DMS153 (cell line): ENCODE data around the gene SLC38A3.
"Not testable (repeated sequence)": the region's sequence is repeated elsewhere in the genome, so short reads cannot be mapped to it uniquely, and the experiment has no call there.

Experiments
- DNase-seq: peaks from one replicate; lab custom pipeline; 2025; lab: John Stamatoyannopoulos, UW

Gene SLC38A3

DNA sequence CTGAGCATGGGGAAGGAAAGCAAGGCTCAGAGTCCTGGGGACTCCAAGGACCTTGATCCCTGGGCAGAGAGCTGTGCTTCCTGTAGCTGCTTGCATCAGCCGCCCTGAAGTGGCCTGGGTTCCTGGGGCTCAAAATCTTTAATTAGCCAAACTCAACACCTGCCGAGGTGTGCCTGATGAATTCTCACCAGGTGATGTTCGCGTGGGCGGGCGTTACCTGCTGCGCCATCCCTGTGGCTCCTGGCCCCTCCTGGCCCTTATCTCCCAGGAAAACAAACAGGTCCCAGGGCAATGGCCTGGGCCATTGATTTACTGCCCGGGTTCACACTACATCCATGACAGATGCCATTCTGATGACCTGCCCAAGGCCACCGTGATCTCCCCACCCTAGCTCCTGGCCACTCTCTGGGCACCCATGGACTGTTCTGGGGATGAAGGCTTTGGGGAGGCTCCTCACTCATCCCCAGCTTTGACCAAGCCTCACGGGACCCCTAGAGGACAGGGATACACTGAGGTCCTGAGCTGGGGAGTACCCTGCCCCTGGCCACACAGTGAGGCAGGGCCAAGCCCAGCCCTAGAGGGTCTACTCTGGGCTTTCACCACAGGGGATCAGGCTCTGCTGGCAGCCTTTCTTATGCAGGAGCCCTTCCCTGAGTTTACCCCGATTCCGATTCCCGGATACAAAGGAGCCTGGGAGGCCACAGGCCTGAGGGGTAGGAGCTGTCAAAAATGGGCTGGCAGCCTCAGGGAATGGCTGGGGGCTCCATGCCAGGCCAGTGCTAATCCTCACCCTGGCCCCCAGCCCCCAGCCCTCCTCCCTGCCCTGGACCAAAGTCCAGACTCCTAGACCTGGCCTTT lies 5.7 kb downstream of the SLC38A3 start:
- DNase-seq = no peak

DNA sequence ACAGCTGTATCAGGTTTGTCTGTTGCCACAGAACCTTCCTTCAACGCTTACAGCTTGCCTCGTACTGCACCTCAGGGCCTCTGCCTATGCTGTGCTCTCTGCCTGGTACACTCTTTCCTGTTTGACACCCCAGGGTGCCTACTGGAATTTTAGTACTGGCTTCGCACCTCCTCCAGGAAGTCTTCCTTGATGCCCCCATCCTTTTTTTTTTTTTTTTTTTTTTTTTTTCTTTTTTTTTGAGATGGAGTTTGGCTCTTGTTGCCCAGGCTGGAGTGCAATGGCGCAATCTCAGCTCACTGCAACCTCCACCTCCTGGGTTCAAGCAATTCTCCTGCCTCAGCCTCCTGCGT lies 6.3 kb downstream of the SLC38A3 start:
- DNase-seq = not testable (repeated sequence)

DNA sequence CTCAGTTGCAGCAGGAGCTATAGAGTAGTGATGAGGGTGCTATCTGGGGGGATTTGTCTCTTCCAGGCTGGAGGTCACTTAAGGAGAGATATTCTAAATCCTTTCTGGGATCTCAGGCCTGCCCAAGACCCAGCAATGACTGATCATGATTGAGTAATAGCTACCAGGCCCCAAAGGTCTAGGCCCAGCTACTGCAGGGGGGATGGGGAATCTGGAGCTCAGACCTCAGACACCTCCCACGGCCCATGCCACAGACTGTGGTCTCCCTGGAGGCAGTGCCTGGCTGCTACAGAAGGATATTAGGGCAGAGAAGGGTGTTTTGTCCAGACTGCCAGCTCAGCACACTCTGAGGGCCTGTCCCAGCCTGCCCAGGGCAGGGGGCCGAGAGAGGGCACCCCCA lies 6.9 kb downstream of the SLC38A3 start:
- DNase-seq = no peak

DNA sequence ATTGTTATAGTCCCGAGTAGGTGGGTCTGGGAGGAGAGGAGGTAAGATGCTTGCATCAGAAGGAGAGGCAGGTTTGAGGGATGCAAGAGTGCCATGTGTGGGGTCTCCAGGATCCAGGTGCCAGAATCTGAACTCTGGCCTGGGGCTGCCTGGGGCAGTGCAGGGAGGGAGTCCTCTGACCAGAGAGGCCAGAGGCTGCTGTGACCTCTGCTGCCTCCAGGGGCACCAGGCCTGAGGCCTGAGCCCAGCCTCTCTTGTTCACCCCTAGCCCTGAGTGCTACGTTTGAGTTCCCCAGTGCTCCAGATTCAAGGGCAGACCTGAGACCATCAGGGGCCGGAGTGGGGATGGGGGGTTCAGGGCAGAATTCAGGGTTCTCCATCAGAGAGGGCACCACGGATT lies 7.4 kb downstream of the SLC38A3 start:
- no peak for DNase-seq

DNA sequence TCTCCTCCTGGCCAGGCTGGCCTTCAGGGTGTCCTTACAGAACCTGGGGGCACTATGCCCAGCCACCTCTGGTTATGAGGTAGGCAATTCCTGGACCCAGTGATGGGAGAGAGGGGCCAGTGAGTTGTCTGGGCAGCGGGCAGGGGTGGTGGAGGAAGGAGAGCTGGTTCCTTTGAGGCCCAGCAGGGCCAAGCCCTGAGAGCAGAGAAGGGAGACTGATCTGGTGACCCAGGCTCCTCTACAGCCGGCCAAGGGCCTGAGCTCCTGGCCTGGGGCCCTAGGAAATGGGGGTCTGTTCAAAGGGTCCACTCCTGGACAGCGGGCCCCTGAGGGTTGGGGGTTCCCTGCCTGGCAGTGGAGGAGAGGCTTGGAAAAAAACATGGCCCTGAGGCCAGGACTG lies 7.9 kb downstream of the SLC38A3 start:
- DNase-seq = no peak

DNA sequence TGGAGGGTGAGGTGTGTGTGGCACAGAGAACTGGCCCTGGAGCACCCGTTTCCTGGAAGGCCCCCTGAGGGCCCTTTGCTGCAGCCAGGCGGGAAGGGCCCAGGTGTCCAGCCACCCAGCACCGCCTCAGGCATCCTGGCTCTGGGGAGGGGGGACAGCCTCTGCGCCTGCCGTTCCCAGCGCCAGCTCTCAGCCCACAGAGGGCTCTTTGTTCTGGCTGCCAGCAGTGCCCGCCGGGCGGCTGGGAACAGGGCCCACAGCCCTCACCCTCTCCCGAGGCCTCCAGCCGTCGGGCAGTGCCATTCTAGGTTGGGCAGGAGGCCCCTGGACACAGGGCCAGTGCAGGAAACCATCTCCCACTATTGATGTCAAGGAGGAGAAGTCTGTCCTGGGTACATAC lies 8.3 kb downstream of the SLC38A3 start:
- no peak for DNase-seq

DNA sequence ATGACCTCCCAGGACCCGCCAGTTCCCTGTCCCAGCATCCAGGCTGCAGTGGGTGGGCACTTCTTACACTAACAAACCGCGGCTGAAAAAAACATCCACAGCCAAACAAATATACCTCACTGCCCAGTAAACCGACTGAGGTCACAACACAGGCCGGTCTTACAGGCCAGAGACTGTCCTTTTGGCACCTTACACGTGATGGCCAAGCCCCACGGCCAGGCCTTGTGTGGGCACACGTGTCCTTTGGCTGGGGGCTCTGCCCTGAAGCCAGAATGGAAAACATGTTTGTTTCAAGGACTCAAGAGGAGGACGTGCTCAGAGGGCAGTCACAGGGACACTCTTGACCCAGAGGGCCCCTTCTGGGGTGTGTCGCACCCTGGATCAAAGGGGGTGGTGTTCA lies 9.8 kb downstream of the SLC38A3 start:
- DNase-seq = no peak

DNA sequence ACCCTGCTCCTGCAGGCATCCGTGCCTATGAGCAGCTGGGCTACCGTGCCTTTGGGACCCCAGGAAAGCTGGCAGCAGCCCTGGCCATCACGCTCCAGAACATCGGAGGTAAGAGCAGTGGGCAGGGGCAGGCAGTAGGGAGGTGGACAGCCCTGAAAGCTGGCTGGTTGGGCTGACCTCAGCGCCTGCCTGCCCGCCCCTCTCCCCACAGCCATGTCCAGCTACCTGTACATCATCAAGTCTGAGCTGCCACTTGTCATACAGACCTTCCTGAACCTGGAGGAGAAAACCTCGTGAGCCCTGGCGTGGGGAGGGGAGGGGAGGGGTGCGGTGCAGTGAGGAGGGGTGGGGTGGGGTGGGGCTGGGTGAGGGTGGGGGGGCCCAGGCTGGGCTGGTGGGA lies 10.5 kb downstream of the SLC38A3 start:
- DNase-seq = no peak

DNA sequence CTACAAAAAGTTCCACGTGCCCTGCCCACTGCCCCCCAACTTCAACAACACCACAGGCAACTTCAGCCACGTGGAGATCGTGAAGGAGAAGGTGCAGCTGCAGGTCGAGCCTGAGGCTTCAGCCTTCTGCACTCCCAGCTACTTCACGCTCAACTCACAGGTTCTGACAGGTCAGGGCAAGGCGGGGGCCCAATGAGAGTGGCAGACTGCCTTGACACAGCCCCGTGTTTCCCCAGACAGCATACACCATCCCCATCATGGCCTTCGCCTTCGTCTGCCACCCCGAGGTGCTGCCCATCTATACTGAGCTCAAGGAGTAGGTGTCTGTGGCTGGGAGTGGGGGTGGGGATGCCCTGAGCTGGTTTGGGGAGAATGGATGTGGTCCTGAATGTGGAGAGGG lies 12.6 kb downstream of the SLC38A3 start:
- no peak for DNase-seq

DNA sequence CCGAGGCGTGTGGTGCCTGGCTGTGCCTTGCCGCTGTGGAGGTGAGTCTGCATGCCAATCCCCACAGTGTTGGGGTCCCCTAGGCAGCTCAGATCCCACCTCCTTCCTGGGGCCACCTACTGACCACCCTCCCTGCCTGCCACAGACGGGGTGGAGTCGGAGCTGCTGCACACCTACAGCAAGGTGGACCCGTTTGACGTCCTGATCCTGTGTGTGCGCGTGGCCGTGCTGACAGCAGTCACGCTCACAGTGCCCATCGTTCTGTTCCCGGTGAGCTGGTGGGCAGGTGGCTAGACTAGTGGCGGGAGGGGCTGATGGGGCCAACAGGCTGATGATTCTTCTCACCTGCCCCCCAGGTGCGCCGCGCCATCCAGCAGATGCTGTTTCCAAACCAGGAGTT lies 13.4 kb downstream of the SLC38A3 start:
- no peak for DNase-seq

DNA sequence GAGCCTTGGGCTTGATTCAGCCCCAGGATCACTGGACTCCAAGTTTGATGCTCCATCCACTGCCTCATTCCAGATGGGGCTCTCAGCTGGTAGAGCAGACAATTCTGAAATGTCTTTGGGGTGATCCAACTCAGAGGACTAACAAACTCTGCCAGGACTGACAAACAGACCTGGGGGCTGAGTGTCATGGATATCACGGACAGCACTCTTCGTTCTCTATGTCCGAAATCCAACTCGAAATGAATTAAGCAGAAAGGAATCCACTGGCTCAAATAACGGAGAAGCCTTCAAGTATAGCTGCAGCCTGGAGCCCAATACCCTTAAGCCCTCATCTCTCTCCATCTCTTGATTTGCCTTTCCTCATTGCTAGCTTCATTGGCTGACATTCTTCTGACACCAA lies 14.2 kb downstream of the SLC38A3 start:
- no peak for DNase-seq

DNA sequence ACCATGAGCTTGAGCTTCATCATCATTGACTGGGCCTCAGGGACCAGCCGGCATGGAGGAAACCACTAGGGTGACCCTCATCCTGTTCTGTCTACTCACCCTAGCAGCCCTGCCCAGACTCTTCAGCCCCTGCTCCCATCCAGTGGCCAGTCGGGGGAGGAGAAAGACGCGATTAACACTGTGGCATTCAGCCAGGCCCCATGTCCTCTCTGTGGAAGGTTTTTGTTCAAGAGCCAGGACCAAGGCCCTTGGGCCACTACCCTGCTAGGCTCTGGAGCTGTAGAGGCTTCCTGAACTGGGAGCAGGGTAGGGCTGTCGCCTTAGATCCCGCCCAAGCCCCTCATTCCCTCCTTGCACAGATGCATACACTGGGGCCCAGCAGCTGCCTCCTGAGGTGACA lies 15.0 kb downstream of the SLC38A3 start:
- no peak for DNase-seq

DNA sequence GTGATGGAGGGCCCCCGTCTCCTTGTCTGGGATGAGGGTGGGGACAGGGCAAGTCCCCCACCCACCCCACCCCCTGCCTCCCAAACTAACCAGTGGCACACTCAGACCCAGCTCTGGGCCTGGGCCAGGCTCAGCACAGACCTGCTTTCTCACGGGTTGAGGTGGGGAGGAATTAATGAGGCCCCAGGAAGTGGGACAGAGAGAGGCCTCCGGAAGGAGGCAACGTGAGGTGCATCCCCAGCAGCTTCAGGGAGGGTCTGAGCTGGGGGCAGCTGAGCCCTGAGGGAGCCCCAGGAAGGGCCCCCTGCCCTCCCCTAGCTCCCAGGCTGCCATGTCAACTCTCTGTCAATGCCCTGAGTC lies 16.0 kb downstream of the SLC38A3 start:
- DNase-seq = no peak

DNA sequence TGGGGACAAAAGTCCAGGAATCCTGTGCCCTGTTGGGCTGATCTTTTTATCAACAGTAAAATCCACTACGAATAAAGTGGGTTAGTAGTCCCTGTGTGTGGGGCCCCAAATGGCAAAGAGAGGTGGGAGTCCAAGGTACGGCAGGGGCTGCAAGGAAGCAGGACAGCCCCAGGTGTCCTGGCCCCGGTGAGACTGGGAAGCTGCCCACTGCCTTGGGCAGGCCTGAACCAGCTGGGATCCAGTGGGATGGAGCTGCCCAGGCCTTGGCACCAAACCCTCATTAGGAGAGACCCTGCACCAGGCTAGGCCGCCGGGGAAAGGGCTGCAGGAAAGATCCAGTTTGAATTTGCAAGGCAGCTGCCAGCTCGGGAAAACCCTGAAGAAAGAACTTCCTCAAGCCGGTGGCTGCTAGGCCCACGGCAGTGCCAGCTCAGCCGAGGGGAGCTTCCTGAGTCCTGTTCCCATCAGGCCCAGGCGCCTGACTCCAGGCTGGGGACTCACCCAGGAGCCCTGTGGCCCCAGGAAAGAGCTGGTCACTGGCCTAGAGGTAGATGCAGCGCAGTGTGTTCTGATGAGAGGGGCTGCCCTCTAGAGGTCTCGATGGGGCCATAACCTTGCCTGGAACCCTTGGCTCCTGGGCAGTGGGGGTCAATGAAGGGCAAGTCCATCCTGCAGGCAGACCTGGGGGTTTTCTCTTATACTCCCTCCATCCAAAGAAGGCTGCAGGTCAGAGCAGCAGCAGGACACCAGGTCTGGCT lies 16.5 kb downstream of the SLC38A3 start:
- no peak for DNase-seq

DNA sequence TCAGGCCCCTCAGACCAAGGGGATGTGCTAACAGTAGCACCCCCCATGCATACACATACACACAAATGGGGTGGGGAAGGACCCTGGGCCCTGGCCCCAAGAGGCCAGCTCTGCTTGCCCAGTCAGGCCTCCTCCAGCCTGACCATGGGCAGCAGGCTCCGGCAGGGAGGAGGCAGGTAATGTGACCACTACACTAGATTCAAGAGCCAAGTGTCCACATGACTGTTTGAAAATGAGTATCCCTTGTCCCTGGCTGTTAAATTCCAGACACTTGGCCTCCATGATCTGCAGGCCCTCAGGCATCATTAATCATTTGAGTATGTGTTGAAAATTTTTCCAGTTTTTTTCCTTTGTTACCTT lies 17.1 kb downstream of the SLC38A3 start:
- DNase-seq = no peak

DNA sequence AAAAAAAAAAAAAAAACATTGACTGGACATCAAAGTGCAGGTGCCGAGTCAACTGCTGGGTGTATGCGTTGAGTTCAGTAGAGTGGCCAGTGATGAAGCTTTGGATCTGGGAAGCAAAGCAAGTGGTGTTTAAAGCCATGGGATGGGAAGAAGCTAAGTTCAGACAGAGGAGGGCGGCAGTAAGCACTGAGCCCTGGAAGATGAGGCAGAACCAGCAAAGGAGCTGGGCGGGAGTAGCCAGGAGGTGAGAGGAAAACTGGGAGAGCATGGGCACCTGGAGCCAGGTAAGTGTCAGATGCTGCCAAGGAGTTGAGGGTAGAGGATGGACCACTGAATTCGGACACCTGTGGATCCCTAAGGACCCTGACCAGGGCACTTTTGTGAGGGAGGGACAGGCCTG lies 19.6 kb downstream of the SLC38A3 start:
- no peak for DNase-seq

DNA sequence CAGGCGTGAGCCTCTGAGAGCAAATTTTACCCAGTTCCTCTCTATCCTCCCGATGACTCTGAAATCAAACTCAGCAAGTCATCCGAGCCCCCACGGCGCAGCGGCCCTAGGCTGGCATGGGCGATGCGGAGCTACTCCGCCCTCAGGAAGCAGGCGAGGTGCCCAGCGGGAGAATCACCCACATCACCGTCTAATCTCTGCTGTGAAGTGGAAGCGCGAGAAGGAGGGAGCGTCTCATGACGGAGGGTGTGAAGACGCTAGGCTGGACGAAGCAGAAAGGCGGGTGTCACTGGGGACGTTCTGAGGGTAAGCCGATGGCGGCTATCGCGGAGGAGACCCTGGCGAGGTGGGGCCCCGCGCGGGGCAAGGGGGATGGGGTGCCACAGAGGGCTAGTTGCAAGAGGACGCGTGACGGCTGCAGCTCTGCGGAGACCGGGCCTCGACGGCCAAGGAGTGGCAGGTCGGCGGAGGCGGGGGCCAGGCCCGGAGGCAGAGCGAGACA lies 21.9 kb downstream of the SLC38A3 start:
- DNase-seq = no peak

DNA sequence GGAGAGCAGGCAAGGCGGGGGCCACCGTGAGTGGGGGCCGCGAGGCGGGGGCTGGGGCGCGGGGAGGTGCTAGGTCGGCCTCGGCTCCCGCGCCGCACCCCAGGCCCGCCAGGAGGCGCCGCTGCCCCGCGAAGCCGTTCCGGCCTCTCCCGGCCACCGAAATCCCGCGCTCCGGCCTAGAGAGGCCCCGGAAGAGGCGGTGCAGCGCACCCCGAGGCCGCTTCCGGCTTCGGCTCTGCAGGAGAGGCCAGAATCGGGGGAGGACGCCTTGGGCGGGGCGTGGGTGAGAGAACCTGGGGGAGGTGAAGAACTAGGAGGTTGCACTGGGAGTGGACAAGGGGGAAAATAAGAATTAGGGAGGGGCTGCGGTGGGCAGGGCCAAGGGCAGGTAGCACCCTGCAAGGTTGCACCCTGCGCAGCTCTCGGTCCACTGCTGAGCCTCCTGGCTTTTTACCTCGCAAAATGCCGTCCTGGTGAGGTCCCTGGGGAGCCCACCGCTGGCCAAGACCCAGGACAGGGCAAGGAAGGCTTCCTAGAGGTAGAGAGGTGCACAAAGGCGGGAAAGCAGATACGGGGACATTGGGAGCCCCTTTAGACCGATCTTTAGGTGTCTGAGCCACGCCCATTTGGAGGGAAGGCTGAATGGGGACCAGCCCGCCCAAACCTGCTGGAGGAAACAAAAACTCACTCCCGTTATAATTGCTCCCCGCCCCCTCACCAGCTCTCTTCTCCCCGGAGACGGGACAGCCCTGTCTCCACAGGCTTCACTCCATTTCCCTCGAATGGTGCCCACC lies 22.5 kb downstream of the SLC38A3 start:
- peak; percentile 83 for DNase-seq

DNA sequence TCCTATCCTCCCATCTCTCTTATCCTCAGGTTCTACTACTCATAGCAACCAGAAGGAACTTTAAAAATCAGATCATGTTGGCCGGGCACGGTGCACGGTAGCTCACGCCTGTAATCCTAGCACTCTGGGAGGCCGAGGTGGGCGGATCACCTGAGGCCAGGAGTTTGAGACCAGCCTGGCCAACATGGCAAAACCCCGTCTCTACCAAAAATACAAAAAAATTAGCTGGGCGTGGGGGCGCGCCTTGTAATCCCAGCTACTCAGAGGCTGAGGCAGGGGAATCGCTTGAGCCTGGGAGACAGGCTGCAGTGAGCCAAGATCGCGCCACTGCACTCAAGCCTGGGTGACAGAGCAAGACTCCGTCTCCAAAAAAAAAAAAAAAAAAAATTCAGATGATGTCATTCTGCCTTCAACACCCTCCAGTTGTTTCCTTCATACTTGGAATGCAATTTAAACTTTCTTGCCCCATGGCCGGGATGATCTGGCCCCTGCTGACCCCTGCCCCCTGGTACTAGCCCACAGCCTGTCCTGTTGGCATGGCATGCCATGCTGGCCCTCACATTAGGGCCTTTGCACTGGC lies 23.2 kb downstream of the SLC38A3 start:
- not testable (repeated sequence) for DNase-seq

DNA sequence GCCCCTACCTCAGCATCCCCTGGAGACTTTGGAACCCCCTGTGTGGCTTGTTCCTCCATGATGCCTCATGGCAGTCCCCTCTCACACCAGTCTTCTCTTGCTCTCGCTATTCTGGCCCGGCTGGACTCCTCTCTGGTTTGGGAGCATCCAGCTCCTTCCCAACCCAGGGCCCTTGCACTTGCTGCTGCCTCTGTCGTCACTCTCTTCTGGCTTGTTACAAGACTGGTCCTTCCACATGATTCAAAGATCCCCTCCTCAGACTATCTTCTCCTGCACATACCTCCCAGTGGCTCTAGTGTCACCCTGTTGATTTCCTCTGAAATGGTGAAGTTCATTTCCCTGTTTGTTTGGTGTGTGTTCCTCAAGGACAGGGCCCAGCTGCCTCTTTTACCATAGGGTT lies 24.4 kb downstream of the SLC38A3 start:
- DNase-seq = no peak

DNA sequence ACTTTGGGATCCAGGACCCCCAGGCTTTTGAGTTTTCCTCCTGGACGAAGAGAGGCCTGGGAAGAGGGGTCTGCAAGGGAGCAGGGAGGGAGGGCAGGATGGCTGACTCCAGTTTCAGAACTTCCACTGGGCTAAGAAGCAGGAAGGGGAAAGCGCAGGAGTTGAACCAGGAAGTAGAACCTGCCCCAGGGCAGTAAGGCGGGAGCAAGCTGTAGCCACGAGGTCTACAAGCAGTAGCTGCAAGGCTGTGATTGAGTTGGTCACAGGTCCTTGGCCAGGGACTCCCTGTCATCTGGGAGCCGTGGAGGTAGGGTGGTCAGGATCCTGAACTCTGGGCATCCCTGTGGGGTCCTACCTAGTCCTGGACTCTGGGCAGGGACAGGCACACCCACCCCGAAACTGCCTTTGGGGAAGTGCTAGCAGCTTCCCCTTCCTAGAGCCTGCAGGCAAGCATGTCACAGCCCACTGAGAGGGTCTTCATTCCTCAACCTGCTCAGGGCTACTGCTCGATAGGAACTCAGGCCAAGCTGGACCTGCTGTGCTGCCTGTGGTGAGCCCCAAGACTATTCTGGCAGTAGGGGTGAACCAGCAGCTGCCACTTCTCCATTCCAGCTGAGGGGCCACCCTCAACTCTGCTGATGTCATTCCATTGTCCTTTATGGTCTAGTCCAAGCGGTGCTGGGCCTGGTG lies 25.2 kb downstream of the SLC38A3 start:
- DNase-seq = no peak

DNA sequence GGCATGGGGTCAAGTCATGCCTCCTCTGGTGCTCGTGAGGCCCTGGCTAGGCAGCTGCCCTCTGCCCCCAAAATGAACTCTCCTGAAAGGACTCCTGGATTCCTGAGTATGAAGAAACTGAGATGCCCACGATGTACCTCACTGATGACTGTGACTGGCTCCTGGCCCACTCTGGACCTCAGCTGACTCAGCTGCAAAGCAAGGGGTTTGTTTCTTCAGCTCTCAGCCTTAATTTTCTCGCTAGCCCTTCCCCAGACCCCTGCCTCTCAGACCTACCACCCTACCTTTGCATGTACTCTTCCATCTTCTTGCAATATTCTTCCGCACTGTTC lies 25.7 kb downstream of the SLC38A3 start:
- DNase-seq = no peak
